Ovary (tissue), 3 donors: ENCODE results near the gene CTBP2.

Experiments
- CTCF ChIP-seq, 3 donors: fragments of 450-650 bp in 2 of 3; fragments of 200-600 bp in 1 of 3; IDR thresholded peaks; one replicate each; pipeline versions ENCODE4 v1.5.1 to v1.8.0; 2016 to 2022; ENCODE audit warnings: antibody characterized with exemption in 3 of 3, mild to moderate bottlenecking in 1 of 3
- POLR2A ChIP-seq: fragments of 450-650 bp; IDR thresholded peaks from one replicate; pipeline ENCODE4 v1.6.1; 2017; ENCODE audit warnings: antibody characterized with exemption, mild to moderate bottlenecking, moderate library complexity
- donor health status: DM: no; HTN: no; CAD: no.

DNA sequence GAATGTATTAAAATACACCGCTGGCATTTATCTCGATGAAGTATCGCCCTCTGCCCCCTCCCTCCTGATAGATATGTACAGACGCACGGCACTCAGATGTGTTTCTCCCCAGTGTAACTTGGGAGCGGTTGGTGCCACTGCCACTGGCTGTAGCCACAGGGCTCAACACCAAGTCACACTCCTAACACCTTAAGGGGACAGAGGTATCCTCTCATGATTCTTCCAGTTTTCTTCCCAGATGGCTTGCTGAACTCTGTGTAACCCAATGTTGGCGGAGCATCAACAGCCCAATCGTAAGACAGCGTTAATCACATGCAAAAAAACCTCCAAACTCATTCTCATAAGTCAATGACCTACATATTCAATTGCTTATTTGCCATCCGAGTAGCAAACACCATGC lies 35.5 kb downstream of the CTBP2 start:
- TF ChIP-seq POLR2A: no peak
- TF ChIP-seq CTCF (IDR thresholded peaks at IDR 0.05): no peak
